Measurements from ENCODE around the gene CYP4F22. TPM values are rescaled to one million over a fixed set of nuclear protein-coding genes. Genes with fewer than 3 reads are reported as not detected.
A peak's percentile ranks its signal among the peaks of the same experiment; 100 is the strongest.

CYP4F22 gene
- total and polyA plus RNA-seq, 2 donors from 2014 or later: 0.09 TPM; not detected in 1

DNA sequence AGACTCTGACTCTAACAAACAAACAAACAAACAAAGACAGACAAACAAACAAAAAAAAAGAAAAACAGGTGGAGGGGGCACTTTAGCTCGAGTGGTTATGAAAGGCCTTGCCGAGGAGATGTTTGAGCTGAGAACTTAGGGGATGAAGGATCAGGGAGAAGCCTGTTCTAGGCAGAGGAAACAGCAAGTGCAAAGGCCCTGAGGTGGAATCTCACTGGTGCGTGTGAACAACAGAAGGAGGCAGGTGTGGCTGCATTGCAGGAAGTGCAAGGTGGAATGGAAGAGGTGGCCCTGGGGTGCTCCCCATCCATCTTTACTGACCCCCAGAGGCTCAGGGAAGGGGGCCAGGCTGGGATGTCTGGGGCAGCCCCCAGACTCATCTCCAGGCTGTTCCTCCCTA, 41.9 kb downstream of the CYP4F22 start:
- FAIRE-seq: no peak
- no peak for DNase-seq
- no peak overlapping the region for H3K27ac ChIP-seq (ENCODE audit: low read depth in 2 of 2, low read length in 2 of 2)
- TF ChIP-seq, protein P1, sequence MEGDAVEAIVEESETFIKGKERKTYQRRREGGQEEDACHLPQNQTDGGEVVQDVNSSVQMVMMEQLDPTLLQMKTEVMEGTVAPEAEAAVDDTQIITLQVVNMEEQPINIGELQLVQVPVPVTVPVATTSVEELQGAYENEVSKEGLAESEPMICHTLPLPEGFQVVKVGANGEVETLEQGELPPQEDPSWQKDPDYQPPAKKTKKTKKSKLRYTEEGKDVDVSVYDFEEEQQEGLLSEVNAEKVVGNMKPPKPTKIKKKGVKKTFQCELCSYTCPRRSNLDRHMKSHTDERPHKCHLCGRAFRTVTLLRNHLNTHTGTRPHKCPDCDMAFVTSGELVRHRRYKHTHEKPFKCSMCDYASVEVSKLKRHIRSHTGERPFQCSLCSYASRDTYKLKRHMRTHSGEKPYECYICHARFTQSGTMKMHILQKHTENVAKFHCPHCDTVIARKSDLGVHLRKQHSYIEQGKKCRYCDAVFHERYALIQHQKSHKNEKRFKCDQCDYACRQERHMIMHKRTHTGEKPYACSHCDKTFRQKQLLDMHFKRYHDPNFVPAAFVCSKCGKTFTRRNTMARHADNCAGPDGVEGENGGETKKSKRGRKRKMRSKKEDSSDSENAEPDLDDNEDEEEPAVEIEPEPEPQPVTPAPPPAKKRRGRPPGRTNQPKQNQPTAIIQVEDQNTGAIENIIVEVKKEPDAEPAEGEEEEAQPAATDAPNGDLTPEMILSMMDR (IDR thresholded peaks at IDR 0.05; ENCODE audit: borderline replicate concordance, extremely low read depth, insufficient read depth): no peak
- no peak overlapping the region for H3K9ac ChIP-seq (ENCODE audit: low read length in 3 of 3)
- H3K36me3 ChIP-seq (ENCODE audit: control insufficient read depth in 2 of 3, insufficient read depth in 3 of 3, low read length in 3 of 3): no peaks in the 10 kb centered on the region
- peaks cover 2% of the 10 kb centered on the region for H3K27me3 ChIP-seq (ENCODE audit: control insufficient read depth, insufficient read depth, low read length)
- intact Hi-C loops (cut with DNase I): loop anchor here (10.0 kb wide), 2 partner anchors 375 to 465 kb away; partner anchors contain the start of gene OR1I1
- no peaks in the 10 kb centered on the region for H3K9me3 ChIP-seq (ENCODE audit: control insufficient read depth in 2 of 3, insufficient read depth in 1 of 3, low read length in 3 of 3)
- peaks cover 0 to 3% (median 0%) of the 10 kb centered on the region in 3 donors for H3K4me1 ChIP-seq (ENCODE audit: control insufficient read depth in 2 of 3, insufficient read depth in 2 of 3, low read depth in 1 of 3, low read length in 3 of 3)
- H3K4me3 ChIP-seq (ENCODE audit: low read length in 3 of 3): no peak overlapping the region

DNA sequence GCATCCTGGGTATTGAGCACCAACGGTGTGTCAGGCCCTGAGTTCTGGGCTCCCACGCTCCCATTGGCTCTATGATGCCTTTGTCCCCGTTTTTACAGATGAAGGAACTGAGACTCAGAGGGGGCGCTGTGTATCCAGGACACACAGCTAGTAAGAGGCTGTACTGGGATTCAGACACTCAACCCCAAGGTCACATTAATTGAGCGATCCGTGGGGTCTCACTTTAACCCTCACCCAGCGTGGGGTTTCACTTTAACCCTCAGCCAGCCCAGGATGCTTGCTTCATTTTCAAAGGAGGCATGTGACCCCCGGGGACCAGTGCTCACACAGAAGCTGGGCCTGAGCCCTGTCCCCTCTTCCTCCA, 42.6 kb downstream of the CYP4F22 start:
- FAIRE-seq (no peak), DNase-seq (no peak)
- Histone ChIP-seq H3K9ac (ENCODE audit: low read length in 3 of 3) (no peak overlapping the region), H3K36me3 (ENCODE audit: control insufficient read depth in 2 of 3, insufficient read depth in 3 of 3, low read length in 3 of 3) (no peaks in the 10 kb centered on the region), H3K4me3 (ENCODE audit: low read length in 3 of 3) (peak overlapping the region in 2 of 3 donors; percentile 32 to 45), H3K27ac (ENCODE audit: low read depth in 2 of 2, low read length in 2 of 2) (no peak overlapping the region), H3K9me3 (ENCODE audit: control insufficient read depth in 2 of 3, insufficient read depth in 1 of 3, low read length in 3 of 3) (no peaks in the 10 kb centered on the region), H3K4me1 (ENCODE audit: control insufficient read depth in 2 of 3, insufficient read depth in 2 of 3, low read depth in 1 of 3, low read length in 3 of 3) (peaks cover 0 to 5% (median 0%) of the 10 kb centered on the region in 3 donors), H3K27me3 (ENCODE audit: control insufficient read depth, insufficient read depth, low read length) (peaks cover 2% of the 10 kb centered on the region)
- TF ChIP-seq, protein P1 (IDR thresholded peaks at IDR 0.05; ENCODE audit: borderline replicate concordance, extremely low read depth, insufficient read depth): no peak
- intact Hi-C loops (cut with DNase I): loop anchor here (10.0 kb wide), 2 partner anchors 376 to 466 kb away; partner anchors contain the start of gene OR1I1

DNA sequence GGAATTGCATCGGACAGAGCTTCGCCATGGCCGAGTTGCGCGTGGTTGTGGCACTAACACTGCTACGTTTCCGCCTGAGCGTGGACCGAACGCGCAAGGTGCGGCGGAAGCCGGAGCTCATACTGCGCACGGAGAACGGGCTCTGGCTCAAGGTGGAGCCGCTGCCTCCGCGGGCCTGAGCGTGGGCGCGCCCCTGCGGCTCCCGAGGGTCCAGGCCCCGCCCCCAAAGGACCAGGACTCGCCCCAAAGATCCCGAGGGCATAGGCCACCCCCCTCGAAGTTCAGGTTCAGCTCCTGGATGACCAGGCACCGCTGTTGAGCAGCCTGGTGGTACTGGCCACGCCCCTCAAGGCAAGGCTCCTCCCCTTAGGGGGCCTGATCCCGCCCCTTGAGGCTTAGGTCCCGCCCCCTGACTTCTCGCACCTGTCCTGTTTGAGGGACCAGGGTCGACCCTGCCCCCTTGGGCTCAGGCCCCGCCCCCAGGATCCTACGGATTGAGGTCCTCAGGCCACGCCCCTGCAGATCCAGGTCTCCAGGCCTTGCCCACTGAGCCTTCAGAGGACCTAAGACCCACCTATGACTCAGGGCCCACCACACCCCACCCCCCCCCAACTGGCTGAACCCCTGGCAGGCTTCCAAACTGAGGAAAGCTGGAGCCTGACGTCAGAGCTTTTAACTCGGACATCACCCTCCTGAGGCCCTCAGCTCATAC, 43.1 kb downstream of the CYP4F22 start:
- peaks cover 0 to 9% (median 0%) of the 10 kb centered on the region in 3 donors for H3K4me1 ChIP-seq (ENCODE audit: control insufficient read depth in 2 of 3, insufficient read depth in 2 of 3, low read depth in 1 of 3, low read length in 3 of 3)
- TF ChIP-seq, protein P1 (IDR thresholded peaks at IDR 0.05; ENCODE audit: borderline replicate concordance, extremely low read depth, insufficient read depth): no peak
- no peaks in the 10 kb centered on the region for H3K9me3 ChIP-seq (ENCODE audit: control insufficient read depth in 2 of 3, insufficient read depth in 1 of 3, low read length in 3 of 3)
- peaks cover 2% of the 10 kb centered on the region for H3K27me3 ChIP-seq (ENCODE audit: control insufficient read depth, insufficient read depth, low read length)
- no peak overlapping the region for H3K27ac ChIP-seq (ENCODE audit: low read depth in 2 of 2, low read length in 2 of 2)
- H3K4me3 ChIP-seq (ENCODE audit: low read length in 3 of 3): peak overlapping the region in 2 of 3 donors; percentile 32 to 45
- DNase-seq (peak; percentile 7 to 80 (median 39)), FAIRE-seq (no peak)
- intact Hi-C loops (cut with DNase I): loop anchor here (10.0 kb wide), 2 partner anchors 377 to 467 kb away; partner anchors contain the start of gene OR1I1
- no peak overlapping the region for H3K9ac ChIP-seq (ENCODE audit: low read length in 3 of 3)
- H3K36me3 ChIP-seq (ENCODE audit: control insufficient read depth in 2 of 3, insufficient read depth in 3 of 3, low read length in 3 of 3): no peaks in the 10 kb centered on the region
